Type B pancreatic cell (in vitro differentiated cells): ENCODE results near the gene INPP1. TPM values are rescaled to one million over a fixed set of nuclear protein-coding genes. Genes with fewer than 3 reads are reported as not detected.

ENCODE experiments used
- DNase-seq: peaks from one replicate; pipeline ENCODE4 v3.0.0; 2021; ENCODE audit warnings: mixed read lengths; ENCODE audit not compliant: unreplicated experiment; ENCODE audit errors: extremely low spot score
- H3K27ac Mint-ChIP-seq: 2 replicates; pipeline ENCODE4 v1.8.0; 2021; ENCODE audit warnings: mild to moderate bottlenecking, mixed read lengths
- H3K27me3 Mint-ChIP-seq: 2 replicates; pipeline ENCODE4 v1.8.0; 2021; ENCODE audit warnings: mixed read lengths
- H3K36me3 Mint-ChIP-seq: 2 replicates; pipeline ENCODE4 v1.8.0; 2021; ENCODE audit warnings: mixed read lengths
- H3K4me1 Mint-ChIP-seq: one replicate; pipeline ENCODE4 v1.8.0; 2021; ENCODE audit warnings: mixed read lengths; ENCODE audit not compliant: unreplicated experiment
- H3K4me3 Mint-ChIP-seq: 2 replicates; pipeline ENCODE4 v1.8.0; 2021; ENCODE audit warnings: mild to moderate bottlenecking, mixed read lengths
- H3K9me3 Mint-ChIP-seq: 2 replicates; pipeline ENCODE4 v1.8.0; 2021; ENCODE audit warnings: mixed read lengths
- CTCF ChIP-seq: fragments of 200-600 bp; sonication (generic); conservative IDR thresholded peaks from 2 replicates; pipeline ENCODE4 v1.5.0; 2021; ENCODE audit warnings: antibody characterized with exemption, mild to moderate bottlenecking
- total RNA-seq: library from RNA; stranded (reverse); gene quantifications from 2 replicates; pipeline ENCODE4 v1.2.1, GENCODE V29; 2021; ENCODE audit warnings: low replicate concordance

INPP1 gene
- total RNA-seq, 1 donor from 2014 or later: 17.2 TPM

GRCh38 chr2:190420801-190421200, 77.4 kb downstream of the INPP1 start:
- H3K4me1 Mint-ChIP-seq: peaks cover 10% of the 10 kb centered on the region
- H3K27ac Mint-ChIP-seq: no peak overlapping the region
- no peaks in the 10 kb centered on the region for H3K36me3 Mint-ChIP-seq
- no peaks in the 10 kb centered on the region for H3K27me3 Mint-ChIP-seq
- no peak for DNase-seq
- H3K9me3 Mint-ChIP-seq: no peaks in the 10 kb centered on the region
- H3K4me3 Mint-ChIP-seq: no peak overlapping the region
- no peak for TF ChIP-seq CTCF

Other genes with a start within 250 kb of the INPP1 start
- gene HIBCH, start 23.8 kb upstream of the INPP1 start, total RNA-seq: 28.8 and 46.6 TPM in 2 replicates
- 15.2 and 21.8 TPM in 2 replicates for gene MFSD6, start 64.8 kb downstream of the INPP1 start, total RNA-seq
- 5.8 and 7.2 TPM in 2 replicates for gene NEMP2, start 191.1 kb downstream of the INPP1 start, total RNA-seq